Fibroblast of villous mesenchyme (primary cell): ENCODE measurements around the gene NR2F2. TPM values are rescaled to one million over a fixed set of nuclear protein-coding genes. Genes with fewer than 3 reads are reported as not detected.

ENCODE experiments used
- DNase-seq: peaks from one replicate; pipeline ENCODE4 v3.0.0-alpha.2; 2010; ENCODE audit warnings: low read depth
- H3K4me3 ChIP-seq: 2 replicates; pipeline ENCODE4 v1.5.1; 2011; ENCODE audit warnings: low read depth, mild to moderate bottlenecking, low read length
- total RNA-seq: library from RNA; depleted of rRNA; stranded (reverse); fragments of >200 nt; gene quantifications from 2 replicates; pipeline ENCODE4 v1.2.3, GENCODE V29; 2012
- TF ChIP-seq, protein P1 (sequence below): IDR thresholded peaks from 2 replicates; pipeline ENCODE4 v1.5.1; 2012; ENCODE audit warnings: low read depth, mild to moderate bottlenecking, low read length; ENCODE audit not compliant: insufficient read depth

The NR2F2 gene
- total RNA-seq, 1 donor, result 96.3 TPM

DNA sequence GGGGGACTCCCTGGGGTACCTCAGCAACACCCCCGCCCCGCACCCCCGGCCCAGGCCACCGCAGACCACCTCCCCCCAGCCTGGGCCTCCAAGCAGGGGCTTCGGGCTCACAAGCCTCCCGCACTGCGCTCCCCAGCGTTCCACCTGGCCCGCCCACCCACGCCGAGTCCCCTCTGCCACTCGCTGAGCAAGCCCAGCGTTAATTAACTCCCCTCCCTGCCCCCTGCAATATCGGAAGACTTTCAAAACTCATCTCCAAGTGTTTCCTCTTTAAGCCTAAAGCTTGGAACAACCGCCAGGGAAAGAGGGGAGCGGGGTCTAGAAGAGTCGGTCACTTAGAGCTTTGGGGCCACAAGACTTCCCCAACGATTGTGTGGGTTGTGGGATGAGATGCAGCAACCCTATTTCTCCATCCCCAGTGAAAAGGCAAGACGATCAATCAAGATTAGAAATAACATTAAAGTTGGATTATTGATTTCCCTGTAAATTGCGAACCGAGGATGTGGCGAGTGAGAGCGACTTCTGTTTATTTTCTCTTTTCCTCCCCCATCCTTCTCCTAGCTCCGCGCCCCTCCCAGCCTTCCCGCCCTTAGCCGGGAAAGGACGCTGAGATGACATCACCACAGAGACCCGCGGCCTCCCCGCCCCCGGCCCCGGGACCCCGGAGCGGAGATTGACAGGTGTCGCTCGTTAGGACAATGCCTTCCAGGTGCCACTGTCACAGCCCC is 30.2 kb downstream of the NR2F2 start:
- TF ChIP-seq, protein P1, sequence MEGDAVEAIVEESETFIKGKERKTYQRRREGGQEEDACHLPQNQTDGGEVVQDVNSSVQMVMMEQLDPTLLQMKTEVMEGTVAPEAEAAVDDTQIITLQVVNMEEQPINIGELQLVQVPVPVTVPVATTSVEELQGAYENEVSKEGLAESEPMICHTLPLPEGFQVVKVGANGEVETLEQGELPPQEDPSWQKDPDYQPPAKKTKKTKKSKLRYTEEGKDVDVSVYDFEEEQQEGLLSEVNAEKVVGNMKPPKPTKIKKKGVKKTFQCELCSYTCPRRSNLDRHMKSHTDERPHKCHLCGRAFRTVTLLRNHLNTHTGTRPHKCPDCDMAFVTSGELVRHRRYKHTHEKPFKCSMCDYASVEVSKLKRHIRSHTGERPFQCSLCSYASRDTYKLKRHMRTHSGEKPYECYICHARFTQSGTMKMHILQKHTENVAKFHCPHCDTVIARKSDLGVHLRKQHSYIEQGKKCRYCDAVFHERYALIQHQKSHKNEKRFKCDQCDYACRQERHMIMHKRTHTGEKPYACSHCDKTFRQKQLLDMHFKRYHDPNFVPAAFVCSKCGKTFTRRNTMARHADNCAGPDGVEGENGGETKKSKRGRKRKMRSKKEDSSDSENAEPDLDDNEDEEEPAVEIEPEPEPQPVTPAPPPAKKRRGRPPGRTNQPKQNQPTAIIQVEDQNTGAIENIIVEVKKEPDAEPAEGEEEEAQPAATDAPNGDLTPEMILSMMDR, result no peak
- peak overlapping the region; percentile 63 for H3K4me3 ChIP-seq
- DNase-seq, result peak; percentile 29

DNA sequence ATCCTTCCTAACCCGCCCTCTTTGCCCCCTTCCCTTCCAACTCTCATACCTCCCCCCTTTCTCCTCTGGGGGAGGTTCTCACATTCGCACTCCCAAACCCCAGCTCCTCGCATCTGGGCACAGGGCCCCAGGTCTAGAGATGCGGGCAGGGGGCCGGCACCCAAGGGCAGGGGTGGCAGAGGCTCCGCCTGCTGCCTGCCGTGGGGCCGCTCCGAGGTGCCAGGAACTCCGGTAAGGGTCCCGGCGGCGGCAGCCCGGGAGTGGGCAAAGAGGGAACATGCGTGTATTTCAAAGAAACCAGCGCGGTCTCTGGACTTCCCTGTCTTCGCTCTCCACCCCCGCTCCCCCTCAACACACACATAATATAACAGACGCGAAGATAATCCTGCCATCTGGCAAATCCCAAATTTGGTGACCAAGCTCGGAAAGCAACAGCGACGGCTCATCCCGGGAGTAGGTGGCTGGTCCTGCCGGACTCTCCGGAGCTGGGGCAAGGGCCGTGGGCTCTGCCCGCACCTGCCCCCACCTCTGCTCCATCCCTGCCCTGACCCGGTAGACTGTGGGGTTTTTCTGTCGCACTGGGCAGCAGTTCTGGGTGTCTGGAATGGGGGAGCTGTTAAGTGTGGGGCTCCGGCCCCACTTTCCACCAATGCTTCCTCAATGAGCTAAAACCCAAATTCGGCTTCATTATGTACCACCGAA is 31.0 kb downstream of the NR2F2 start:
- TF ChIP-seq, protein P1, result no peak
- peak overlapping the region; percentile 63 for H3K4me3 ChIP-seq

DNA sequence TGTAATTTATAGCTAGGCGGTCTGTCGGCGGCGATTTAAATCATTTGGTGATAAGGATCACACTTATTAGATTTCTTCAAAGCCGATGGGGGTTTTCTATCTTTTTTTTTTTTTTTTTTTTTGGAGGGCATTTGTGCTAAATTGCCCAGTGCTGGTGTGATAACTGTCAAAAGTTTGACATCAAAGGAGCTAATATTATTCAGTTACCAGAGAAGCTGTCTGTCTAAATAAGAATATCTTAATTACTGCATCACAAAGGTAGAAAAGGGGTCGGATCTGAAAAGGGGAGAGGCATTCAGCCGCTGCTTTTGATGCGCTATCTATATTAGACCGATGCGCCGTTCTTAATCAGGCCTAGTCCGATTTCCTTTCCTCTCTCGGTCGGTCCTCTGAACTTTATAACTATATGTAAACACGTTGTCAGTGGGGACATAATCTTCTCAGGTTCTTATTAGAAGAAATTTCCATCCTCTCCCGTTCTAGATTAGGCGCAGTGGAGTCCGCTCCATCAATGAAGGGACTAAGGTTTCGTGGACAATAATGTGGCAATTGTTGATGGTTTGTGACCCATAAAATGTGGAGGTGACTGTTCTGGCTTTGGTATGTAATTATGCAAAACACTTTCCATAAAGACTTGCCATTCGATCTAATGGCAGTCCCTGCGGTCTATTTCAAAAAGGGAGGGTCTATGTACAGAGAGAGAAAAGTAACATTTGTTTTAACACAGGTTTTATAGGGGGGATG is 31.7 kb downstream of the NR2F2 start:
- TF ChIP-seq, protein P1, result no peak
- H3K4me3 ChIP-seq, result no peak overlapping the region
- peak; percentile 12 for DNase-seq

More for the DNA sequence above, 31.0 kb downstream of the NR2F2 start:
- peak; percentile 29 for DNase-seq

DNA sequence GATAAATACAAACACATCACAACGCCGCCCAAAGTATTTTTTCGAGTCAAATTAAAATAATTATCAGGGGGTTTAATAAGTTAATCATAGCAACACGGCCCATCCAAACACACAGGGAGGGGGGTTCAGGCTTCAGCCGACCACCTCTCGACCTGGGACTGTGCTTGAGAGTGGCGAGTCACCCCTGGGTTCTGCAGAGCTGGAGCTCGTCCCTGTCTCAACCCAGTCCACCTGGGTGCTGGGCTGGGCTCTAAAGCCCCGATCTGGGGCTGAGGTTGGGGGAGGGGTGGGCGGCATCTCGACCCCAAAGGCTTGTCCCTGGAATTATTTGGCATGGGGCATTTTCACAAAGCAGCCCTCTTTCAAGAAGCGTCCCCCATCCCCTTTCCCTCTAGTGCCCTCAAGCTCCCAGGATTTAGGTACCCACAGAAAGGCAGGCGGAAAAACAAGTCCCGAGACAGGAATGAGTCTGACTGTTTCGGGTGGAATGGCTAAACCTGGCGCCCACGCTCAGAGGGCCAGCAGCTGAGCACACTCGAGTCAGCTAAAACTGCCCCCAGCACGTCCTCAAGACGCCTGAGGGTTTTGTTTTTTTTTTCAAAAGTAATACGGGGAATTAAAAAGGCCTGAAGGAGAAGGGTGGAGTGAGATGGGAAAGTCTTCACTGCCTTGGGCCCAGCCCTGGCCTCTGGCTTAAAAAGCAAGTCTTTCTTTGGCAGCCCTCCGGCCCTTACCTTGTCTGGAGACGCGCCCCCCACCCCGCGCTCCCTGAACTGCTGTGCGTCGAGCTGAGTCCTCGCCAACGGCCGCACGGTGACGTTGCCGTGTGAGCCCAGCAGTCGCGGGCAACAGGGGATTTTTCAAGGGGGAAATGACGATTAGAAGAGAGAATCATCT is 32.5 kb downstream of the NR2F2 start:
- TF ChIP-seq, protein P1, result no peak
- peak overlapping the region; percentile 0 for H3K4me3 ChIP-seq
- peak; percentile 47 for DNase-seq

DNA sequence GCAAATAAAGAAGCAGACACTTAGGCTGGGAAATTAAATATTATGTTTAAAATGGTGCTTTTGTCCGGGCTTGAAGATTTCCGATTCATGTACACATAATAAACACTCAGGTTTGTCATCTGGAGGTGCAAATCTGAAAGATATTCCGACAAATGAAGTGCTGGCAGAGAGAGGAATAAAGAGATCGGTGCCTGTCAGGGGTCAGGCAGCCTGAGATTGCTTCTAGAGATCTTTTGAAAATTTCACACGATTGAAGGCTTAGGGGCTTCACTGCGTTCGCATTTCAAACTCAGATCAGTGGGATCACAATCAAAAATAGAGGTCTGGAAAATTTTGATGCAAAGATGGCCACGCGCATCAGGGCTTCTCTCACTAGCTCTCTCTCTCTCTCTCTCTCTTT is 33.2 kb downstream of the NR2F2 start:
- no peak for DNase-seq
- no peak overlapping the region for H3K4me3 ChIP-seq
- TF ChIP-seq, protein P1, result no peak
